DMS79 (cell line): Measurements from ENCODE around the gene ZNF414.
"Not testable (repeated sequence)": the region's sequence is repeated elsewhere in the genome, so short reads cannot be mapped to it uniquely, and the experiment has no call there.

ENCODE experiments used
- DNase-seq: peaks from one replicate; lab custom pipeline; 2025; lab: John Stamatoyannopoulos, UW

Gene ZNF414

GRCh38 chr19:8517551-8518442, 3.8 kb upstream of the ZNF414 start:
- no peak for DNase-seq

- no peak for DNase-seq
These were observed 1.4 kb upstream of the ZNF414 start for GRCh38 chr19:8515317-8515716.

GRCh38 chr19:8514505-8515009, 590 bp upstream of the ZNF414 start:
- DNase-seq = not testable (repeated sequence)

GRCh38 chr19:8513036-8513686, 806 bp downstream of the ZNF414 start:
- no peak for DNase-seq

- DNase-seq = no peak
These were observed 1.6 kb downstream of the ZNF414 start for GRCh38 chr19:8512115-8512967.

GRCh38 chr19:8511573-8512101, 2.3 kb downstream of the ZNF414 start:
- DNase-seq = no peak

- DNase-seq = no peak
These were observed 3.3 kb downstream of the ZNF414 start for GRCh38 chr19:8510589-8511115.

- DNase-seq = no peak
These were observed 7.5 kb downstream of the ZNF414 start for GRCh38 chr19:8506402-8506957.

GRCh38 chr19:8505680-8506401, 8.1 kb downstream of the ZNF414 start:
- peak; percentile 48 for DNase-seq

- no peak for DNase-seq
These were observed 9.0 kb downstream of the ZNF414 start for GRCh38 chr19:8504919-8505318.

- DNase-seq = no peak
These were observed 9.8 kb downstream of the ZNF414 start for GRCh38 chr19:8504171-8504570.

GRCh38 chr19:8503510-8503909, 10.5 kb downstream of the ZNF414 start:
- no peak for DNase-seq

- no peak for DNase-seq
These were observed 12.0 kb downstream of the ZNF414 start for GRCh38 chr19:8501981-8502380.

GRCh38 chr19:8501516-8501915, 12.5 kb downstream of the ZNF414 start:
- DNase-seq = no peak

- no peak for DNase-seq
These were observed 13.8 kb downstream of the ZNF414 start for GRCh38 chr19:8500158-8500557.

- DNase-seq = no peak
These were observed 14.7 kb downstream of the ZNF414 start for GRCh38 chr19:8499048-8499833.

- no peak for DNase-seq
These were observed 15.7 kb downstream of the ZNF414 start for GRCh38 chr19:8498295-8498694.

- no peak for DNase-seq
These were observed 19.8 kb downstream of the ZNF414 start for GRCh38 chr19:8494158-8494557.

- DNase-seq = no peak
These were observed 22.4 kb downstream of the ZNF414 start for GRCh38 chr19:8491574-8491973.

GRCh38 chr19:8490873-8491272, 23.1 kb downstream of the ZNF414 start:
- no peak for DNase-seq
